Caco-2 (cell line): ENCODE measurements around the gene FBXO40. TPM values are rescaled to one million over a fixed set of nuclear protein-coding genes. Genes with fewer than 3 reads are reported as not detected.

Source experiments
- BruUV-seq: library from RNA; stranded (reverse); fragments of 400-500 nt; replicated peaks from 2 replicates; lab custom pipeline; 2021; lab: Mats Ljungman, UMichigan
- CTCF ChIA-PET: fragments of 300-600 bp; sonication (Branson Sonifier 250); formaldehyde crosslinking; loops from one replicate; lab custom pipeline; 2022; ENCODE audit warnings: antibody characterized with exemption; lab: Charles Lee
- POLR2A ChIA-PET: fragments of 300-600 bp; sonication (Branson Sonifier 250); formaldehyde crosslinking; loops from one replicate; lab custom pipeline; 2022; ENCODE audit warnings: antibody characterized with exemption; lab: Charles Lee
- DNase-seq, 2 experiments: peaks; one replicate each; pipeline versions ENCODE4 v3.0.0 to v3.0.0-alpha.2; 2020 to 2022
- H3K27me3 ChIP-seq: replicated peaks from 2 replicates; pipeline ENCODE4 v1.6.0; 2011; ENCODE audit warnings: low read length; ENCODE audit not compliant: control insufficient read depth, insufficient read depth
- H3K36me3 ChIP-seq: 2 replicates; pipeline ENCODE4 v1.5.1; 2011; ENCODE audit warnings: low read length; ENCODE audit not compliant: control insufficient read depth, insufficient read depth
- H3K4me1 ChIP-seq: fragments of 250-450 bp; sonication (Bioruptor Pico); 2 replicates; pipeline ENCODE4 v1.5.1; 2020; ENCODE audit warnings: mild to moderate bottlenecking
- H3K4me3 ChIP-seq: 2 replicates; pipeline ENCODE4 v1.5.1; 2011; ENCODE audit warnings: low read depth, mild to moderate bottlenecking, control low read depth, low read length
- H3K9me3 ChIP-seq: fragments of 250-450 bp; sonication (Bioruptor Pico); 2 replicates; pipeline ENCODE4 v1.5.1; 2020; ENCODE audit warnings: mild to moderate bottlenecking, moderate library complexity
- H3K27ac Mint-ChIP-seq: one replicate; pipeline ENCODE4 v1.8.0; 2022; ENCODE audit warnings: mixed read lengths; ENCODE audit not compliant: unreplicated experiment
- H3K27me3 Mint-ChIP-seq: one replicate; pipeline ENCODE4 v1.8.0; 2022; ENCODE audit warnings: mixed read lengths; ENCODE audit not compliant: insufficient read depth, unreplicated experiment
- H3K36me3 Mint-ChIP-seq: one replicate; pipeline ENCODE4 v1.8.0; 2022; ENCODE audit warnings: mild to moderate bottlenecking, mixed read lengths; ENCODE audit not compliant: insufficient read depth, unreplicated experiment
- H3K4me1 Mint-ChIP-seq: one replicate; pipeline ENCODE4 v1.8.0; 2022; ENCODE audit warnings: low read depth, mixed read lengths; ENCODE audit not compliant: unreplicated experiment
- H3K4me3 Mint-ChIP-seq: one replicate; pipeline ENCODE4 v1.8.0; 2022; ENCODE audit warnings: mild to moderate bottlenecking, moderate library complexity, mixed read lengths; ENCODE audit not compliant: unreplicated experiment
- H3K9me3 Mint-ChIP-seq: one replicate; pipeline ENCODE4 v1.8.0; 2022; ENCODE audit warnings: mixed read lengths; ENCODE audit not compliant: unreplicated experiment
- CTCF ChIP-seq, 2 experiments: fragments of 200-600 bp in 1 of 2; IDR thresholded peaks; 1 replicate in 1 of 2; 2 replicates in 1 of 2; pipeline versions ENCODE4 v1.5.1 to v1.8.0; 2011 to 2022; ENCODE audit warnings: antibody characterized with exemption in 1 of 2, control low read depth in 1 of 2, inconsistent platforms in 1 of 2, low read depth in 1 of 2, low read length in 1 of 2, mild to moderate bottlenecking in 1 of 2, moderate library complexity in 1 of 2; ENCODE audit not compliant: insufficient read depth in 1 of 2, severe bottlenecking in 1 of 2, unreplicated experiment in 1 of 2
- intact Hi-C: fragments of 100-400 bp; cut with micrococcal nuclease; formaldehyde crosslinking; loops from one replicate; pipeline ENCODE4 v1.10.0; 2022; ENCODE audit not compliant: unreplicated experiment
- total RNA-seq: library from RNA; stranded (reverse); gene quantifications from 2 replicates; pipeline ENCODE4 v1.2.3, GENCODE V29; 2022

The FBXO40 gene
- total RNA-seq, 1 experiment from 2014 or later, result not detected

GRCh38 chr3:121626495-121626894 lies 33.3 kb downstream of the FBXO40 start:
- H3K27ac Mint-ChIP-seq, result no peak overlapping the region
- no peak for TF ChIP-seq CTCF (IDR thresholded peaks at IDR 0.05; ENCODE audit: insufficient read depth in 1 of 2, low read depth in 1 of 2, low read length in 1 of 2, severe bottlenecking in 1 of 2, unreplicated experiment in 1 of 2)
- intact Hi-C loops, result no loop called here
- ChIA-PET POLR2A (no interaction called here), CTCF (no interaction called here)
- H3K4me3 ChIP-seq, result no peak overlapping the region
- no peaks in the 10 kb centered on the region for H3K27me3 ChIP-seq
- no peaks in the 10 kb centered on the region for H3K36me3 Mint-ChIP-seq
- no peaks in the 10 kb centered on the region for H3K9me3 Mint-ChIP-seq
- H3K4me1 Mint-ChIP-seq, result no peaks in the 10 kb centered on the region
- H3K9me3 ChIP-seq, result no peaks in the 10 kb centered on the region
- DNase-seq, result no peak
- H3K4me1 ChIP-seq, result no peaks in the 10 kb centered on the region
- H3K36me3 ChIP-seq, result no peaks in the 10 kb centered on the region
- H3K27me3 Mint-ChIP-seq, result peaks cover 5% of the 10 kb centered on the region
- H3K4me3 Mint-ChIP-seq, result no peak overlapping the region
- no TSS peak for BruUV-seq

GRCh38 chr3:121627211-121627610 lies 34.0 kb downstream of the FBXO40 start:
- intact Hi-C loops, result no loop called here
- no peak for DNase-seq
- no peaks in the 10 kb centered on the region for H3K4me1 ChIP-seq
- no peak overlapping the region for H3K4me3 Mint-ChIP-seq
- H3K27me3 Mint-ChIP-seq, result no peaks in the 10 kb centered on the region
- no TSS peak for BruUV-seq
- H3K36me3 ChIP-seq, result no peaks in the 10 kb centered on the region
- H3K4me3 ChIP-seq, result no peak overlapping the region
- H3K4me1 Mint-ChIP-seq, result no peaks in the 10 kb centered on the region
- TF ChIP-seq CTCF (IDR thresholded peaks at IDR 0.05; ENCODE audit: insufficient read depth in 1 of 2, low read depth in 1 of 2, low read length in 1 of 2, severe bottlenecking in 1 of 2, unreplicated experiment in 1 of 2), result no peak
- no peak overlapping the region for H3K27ac Mint-ChIP-seq
- no peaks in the 10 kb centered on the region for H3K9me3 ChIP-seq
- H3K27me3 ChIP-seq, result no peaks in the 10 kb centered on the region
- ChIA-PET POLR2A (no interaction called here), CTCF (no interaction called here)
- no peaks in the 10 kb centered on the region for H3K9me3 Mint-ChIP-seq
- no peaks in the 10 kb centered on the region for H3K36me3 Mint-ChIP-seq

- H3K4me3 Mint-ChIP-seq, result no peak overlapping the region
- POLR2A ChIA-PET, result no interaction called here
Measured at GRCh38 chr3:121627622-121628021, 34.4 kb downstream of the FBXO40 start.

More at GRCh38 chr3:121627622-121628021, 34.4 kb downstream of the FBXO40 start:
- Histone ChIP-seq H3K27me3 (no peaks in the 10 kb centered on the region), H3K9me3 (no peaks in the 10 kb centered on the region), H3K4me3 (no peak overlapping the region), H3K36me3 (no peaks in the 10 kb centered on the region), H3K4me1 (no peaks in the 10 kb centered on the region)
- no TSS peak for BruUV-seq
- H3K27ac Mint-ChIP-seq, result no peak overlapping the region
- no peaks in the 10 kb centered on the region for H3K36me3 Mint-ChIP-seq
- no peaks in the 10 kb centered on the region for H3K9me3 Mint-ChIP-seq
- H3K27me3 Mint-ChIP-seq, result no peaks in the 10 kb centered on the region
- intact Hi-C loops, result no loop called here
- no peak for TF ChIP-seq CTCF (IDR thresholded peaks at IDR 0.05; ENCODE audit: insufficient read depth in 1 of 2, low read depth in 1 of 2, low read length in 1 of 2, severe bottlenecking in 1 of 2, unreplicated experiment in 1 of 2)
- CTCF ChIA-PET, result no interaction called here
- DNase-seq, result no peak
- H3K4me1 Mint-ChIP-seq, result no peaks in the 10 kb centered on the region
